CD14-positive monocyte (primary cell): ENCODE measurements around the gene KCNQ1. TPM values are rescaled to one million over a fixed set of nuclear protein-coding genes. Genes with fewer than 3 reads are reported as not detected.

Source experiments
- DNase-seq, 3 donors: peaks; one replicate each; pipeline ENCODE4 v3.0.0-alpha.2; 2011 to 2022
- H2AFZ ChIP-seq: 2 replicates; pipeline ENCODE4 v1.6.0; 2012; ENCODE audit warnings: mild to moderate bottlenecking, low read depth, low read length, inconsistent platforms; ENCODE audit not compliant: insufficient read depth, poor library complexity, severe bottlenecking
- H3K27ac ChIP-seq, 2 donors: 1 replicate in 1 of 2; 2 replicates in 1 of 2; pipeline ENCODE4 v1.5.1; 2012 to 2013; ENCODE audit warnings: low read length in 2 of 2, control low read depth in 1 of 2, inconsistent platforms in 1 of 2, low read depth in 1 of 2, mild to moderate bottlenecking in 1 of 2
- H3K27me3 ChIP-seq, 2 donors: one replicate each; pipeline versions ENCODE4 v1.6.0 to v1.6.1; 2011 to 2013; ENCODE audit warnings: low read length in 2 of 2; ENCODE audit not compliant: control insufficient read depth in 2 of 2, insufficient read depth in 2 of 2
- H3K36me3 ChIP-seq, 2 donors: replicated peaks in 1 of 2; 1 replicate in 1 of 2; 2 replicates in 1 of 2; pipeline versions ENCODE4 v1.5.1 to v1.6.1; 2012 to 2013; ENCODE audit warnings: low read length in 2 of 2, control low read depth in 1 of 2, inconsistent platforms in 1 of 2, mild to moderate bottlenecking in 1 of 2; ENCODE audit not compliant: insufficient read depth in 2 of 2, control insufficient read depth in 1 of 2
- H3K4me1 ChIP-seq, 2 donors: 1 replicate in 1 of 2; 2 replicates in 1 of 2; pipeline versions ENCODE4 v1.5.1 to v1.6.1; 2012 to 2013; ENCODE audit warnings: low read length in 2 of 2, control low read depth in 1 of 2, inconsistent platforms in 1 of 2, mild to moderate bottlenecking in 1 of 2, moderate library complexity in 1 of 2; ENCODE audit not compliant: insufficient read depth in 2 of 2, control insufficient read depth in 1 of 2
- H3K4me2 ChIP-seq: replicated peaks from 2 replicates; pipeline ENCODE3; 2012; ENCODE audit warnings: low read length, moderate library complexity, mild to moderate bottlenecking; ENCODE audit not compliant: poor library complexity, severe bottlenecking; ENCODE audit errors: extremely low read depth
- H3K4me3 ChIP-seq, 3 experiments: fragments of 200-600 bp in 1 of 3; sonication (generic) in 1 of 3; replicated peaks in 1 of 3; 1 replicate in 2 of 3; 2 replicates in 1 of 3; pipeline ENCODE4 v1.5.1; 2011 to 2013; ENCODE audit warnings: low read length in 3 of 3, mild to moderate bottlenecking in 3 of 3, control low read depth in 2 of 3, low read depth in 2 of 3, inconsistent platforms in 1 of 3, moderate library complexity in 1 of 3
- H3K79me2 ChIP-seq: 2 replicates; pipeline ENCODE4 v1.6.0; 2012; ENCODE audit warnings: mild to moderate bottlenecking, control low read depth, inconsistent platforms, low read length, moderate library complexity; ENCODE audit not compliant: insufficient read depth
- H3K9ac ChIP-seq: 2 replicates; pipeline ENCODE4 v1.6.0; 2017; ENCODE audit warnings: low read length, mild to moderate bottlenecking; ENCODE audit not compliant: insufficient read depth, poor library complexity, severe bottlenecking
- H3K9me3 ChIP-seq, 2 donors: replicated peaks in 1 of 2; 1 replicate in 1 of 2; 2 replicates in 1 of 2; pipeline versions ENCODE4 v1.5.1 to v1.6.1; 2012 to 2013; ENCODE audit warnings: low read length in 2 of 2, control low read depth in 1 of 2; ENCODE audit not compliant: control insufficient read depth in 1 of 2, insufficient read depth in 1 of 2
- H4K20me1 ChIP-seq: 2 replicates; pipeline ENCODE4 v1.6.0; 2012; ENCODE audit warnings: mild to moderate bottlenecking, low read length, control low read depth, moderate library complexity; ENCODE audit not compliant: insufficient read depth
- H3K27ac Mint-ChIP-seq, 7 donors: one replicate each; pipeline ENCODE4 v1.8.0; 2020; ENCODE audit warnings: mild to moderate bottlenecking in 7 of 7, mixed read lengths in 7 of 7, moderate library complexity in 6 of 7, inconsistent platforms in 2 of 7
- H3K27me3 Mint-ChIP-seq, 3 donors: one replicate each; pipeline ENCODE4 v1.8.0; 2021 to 2022; ENCODE audit warnings: low read depth in 3 of 3, mild to moderate bottlenecking in 3 of 3, mixed read lengths in 3 of 3, moderate library complexity in 3 of 3, inconsistent platforms in 1 of 3
- H3K36me3 Mint-ChIP-seq, 2 donors: one replicate each; pipeline ENCODE4 v1.8.0; 2020; ENCODE audit warnings: mixed read lengths in 2 of 2, inconsistent platforms in 1 of 2, mild to moderate bottlenecking in 1 of 2
- H3K4me1 Mint-ChIP-seq: one replicate; pipeline ENCODE4 v1.8.0; 2020; ENCODE audit warnings: mild to moderate bottlenecking, mixed read lengths
- H3K4me3 Mint-ChIP-seq, 2 donors: one replicate each; pipeline ENCODE4 v1.8.0; 2020; ENCODE audit warnings: mild to moderate bottlenecking in 2 of 2, mixed read lengths in 2 of 2, moderate library complexity in 1 of 2
- H3K9me3 Mint-ChIP-seq, 7 donors: one replicate each; pipeline ENCODE4 v1.8.0; 2020 to 2022; ENCODE audit warnings: mixed read lengths in 7 of 7, mild to moderate bottlenecking in 6 of 7, moderate library complexity in 6 of 7, inconsistent platforms in 2 of 7
- CTCF ChIP-seq: fragments of 200-600 bp; IDR thresholded peaks from one replicate; pipeline ENCODE4 v1.8.0; 2022; ENCODE audit warnings: antibody characterized with exemption, mild to moderate bottlenecking
- WGBS: methylation state at CpG from one replicate; pipeline ENCODE4 v1.1.5; 2013; ENCODE audit warnings: missing lambda C conversion rate; ENCODE audit not compliant: insufficient coverage; 5-methylcytosine and 5-hydroxymethylcytosine counted together
- intact Hi-C, 2 donors: fragments of 100-400 bp; cut with micrococcal nuclease; formaldehyde crosslinking; loops; one replicate each; pipeline versions ENCODE4 v1.15.0 to v1.15.1; 2023
- polyA plus RNA-seq, 3 donors: library from polyadenylated mRNA; depleted of rRNA in 1 of 3; unstranded in 2 of 3; stranded (reverse) in 1 of 3; fragments of 300-500 nt in 2 of 3; fragments of >200 nt in 1 of 3; fragmentation: Illumina TruSeq in 2 of 3; gene quantifications; 1 replicate in 2 of 3; 2 replicates in 1 of 3; pipeline ENCODE4 v1.2.3, GENCODE V29; 2012 to 2021

The KCNQ1 gene
- polyA plus RNA-seq, 3 donors, result 14.9 to 31.8 (median 21.6) TPM

- no peaks in the 10 kb centered on the region for H3K27me3 ChIP-seq
- Mint-ChIP-seq H3K27ac (no peak overlapping the region), H3K36me3 (peaks cover 12 to 17% of the 10 kb centered on the region in 2 donors), H3K4me3 (no peak overlapping the region), H3K27me3 (peaks cover 0 to 3% (median 1%) of the 10 kb centered on the region in 3 donors), H3K9me3 (peaks cover 0 to 6% (median 1%) of the 10 kb centered on the region in 7 donors), H3K4me1 (peaks cover 31% of the 10 kb centered on the region)
- no peak overlapping the region for H2AFZ ChIP-seq
- no peak for DNase-seq
- no peak overlapping the region for H3K4me2 ChIP-seq
- peaks cover 0 to 3% of the 10 kb centered on the region in 2 donors for H3K9me3 ChIP-seq
- intact Hi-C loops, result no loop called here
- WGBS, result 90% methylated on average over 11 of the region's 12 CpGs
- peaks cover 96% of the 10 kb centered on the region for H4K20me1 ChIP-seq
- H3K4me3 ChIP-seq, result no peak overlapping the region
- no peaks in the 10 kb centered on the region for H3K36me3 ChIP-seq
- H3K79me2 ChIP-seq, result peaks cover 16% of the 10 kb centered on the region
- TF ChIP-seq CTCF, result no peak
- H3K27ac ChIP-seq, result no peak overlapping the region
- H3K9ac ChIP-seq, result no peak overlapping the region
- peaks cover 12 to 30% of the 10 kb centered on the region in 2 donors for H3K4me1 ChIP-seq
Observed at GRCh38 chr11:2555891-2556290, 111.1 kb downstream of the KCNQ1 start.

- Histone ChIP-seq H3K27me3 (no peaks in the 10 kb centered on the region), H3K27ac (no peak overlapping the region), H3K9ac (no peak overlapping the region), H3K4me3 (no peak overlapping the region), H3K36me3 (no peaks in the 10 kb centered on the region), H3K9me3 (peaks cover 0 to 3% of the 10 kb centered on the region in 2 donors), H3K4me1 (peaks cover 20 to 39% of the 10 kb centered on the region in 2 donors), H3K4me2 (no peak overlapping the region), H4K20me1 (peaks cover 96% of the 10 kb centered on the region), H3K79me2 (peaks cover 16% of the 10 kb centered on the region), H2AFZ (no peak overlapping the region)
- DNase-seq, result no peak
- peaks cover 0 to 1% (median 0%) of the 10 kb centered on the region in 3 donors for H3K27me3 Mint-ChIP-seq
- H3K9me3 Mint-ChIP-seq, result peaks cover 0 to 4% (median 0%) of the 10 kb centered on the region in 7 donors
- peaks cover 30% of the 10 kb centered on the region for H3K4me1 Mint-ChIP-seq
- TF ChIP-seq CTCF, result no peak
- intact Hi-C loops, result no loop called here
- WGBS, result 100% methylated on average over 4 of the region's 4 CpGs
- peaks cover 9 to 12% of the 10 kb centered on the region in 2 donors for H3K36me3 Mint-ChIP-seq
- no peak overlapping the region for H3K4me3 Mint-ChIP-seq
- no peak overlapping the region for H3K27ac Mint-ChIP-seq
Observed at GRCh38 chr11:2557381-2557780, 112.6 kb downstream of the KCNQ1 start.
